Measurements from ENCODE around the gene B3GNT5.

The B3GNT5 gene

DNA sequence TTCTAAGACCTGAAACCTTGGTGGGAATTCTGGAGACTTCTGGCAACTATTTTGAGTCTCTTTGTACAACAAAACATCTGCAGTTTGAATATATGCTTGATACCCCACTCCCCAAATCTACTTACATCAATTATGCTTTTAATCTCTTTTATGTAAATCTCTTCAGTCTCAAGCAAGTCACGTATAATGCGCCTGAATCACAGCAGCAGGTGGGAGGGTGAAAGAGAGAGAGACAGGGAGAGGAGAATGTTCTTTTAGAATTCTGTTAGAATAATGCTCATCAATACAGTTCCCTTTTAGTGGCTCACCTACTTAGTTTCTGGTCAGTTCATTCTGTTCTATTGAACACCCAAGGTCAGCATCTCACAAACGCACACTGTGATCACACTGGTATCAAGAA is 22.2 kb upstream of the B3GNT5 start:
- no peak for DNase-seq

DNA sequence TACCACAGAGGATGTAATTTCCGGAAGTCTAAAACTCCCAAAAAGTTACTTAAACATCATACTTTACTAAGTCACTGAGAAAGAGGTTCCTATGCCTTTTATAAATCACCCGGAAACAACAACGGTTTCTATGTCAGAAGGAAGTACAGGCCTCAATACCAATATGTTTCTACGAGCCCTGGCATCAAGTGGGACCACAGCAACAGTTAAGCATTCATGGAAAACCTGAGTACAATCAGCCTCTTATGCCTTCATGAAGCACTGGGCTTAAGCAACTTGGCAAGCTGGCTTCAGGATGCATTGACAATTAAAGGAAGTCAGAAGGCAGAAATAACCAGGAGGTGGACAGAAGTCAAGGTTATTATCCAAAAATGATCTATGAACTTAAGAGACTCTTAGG is 19.1 kb upstream of the B3GNT5 start:
- no peak for DNase-seq

DNA sequence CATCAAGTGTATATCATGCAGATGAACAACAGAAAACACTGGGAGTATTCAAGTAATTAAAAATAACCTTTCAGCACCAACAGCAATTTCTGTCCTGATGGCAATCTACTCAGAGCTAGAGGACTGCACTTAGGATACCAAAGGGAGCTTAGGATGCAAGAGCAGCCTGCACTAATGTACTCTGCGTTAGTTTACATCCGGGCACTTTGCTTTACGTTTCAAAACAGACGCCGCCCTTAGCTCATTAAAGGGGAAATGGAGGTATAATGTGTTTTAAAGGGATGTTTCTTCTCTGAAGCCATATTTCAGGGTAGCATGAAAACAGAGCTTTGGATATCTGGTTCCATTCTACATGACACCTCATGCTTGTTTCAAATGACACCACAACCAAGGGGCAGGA is 14.0 kb upstream of the B3GNT5 start:
- no peak for DNase-seq

DNA sequence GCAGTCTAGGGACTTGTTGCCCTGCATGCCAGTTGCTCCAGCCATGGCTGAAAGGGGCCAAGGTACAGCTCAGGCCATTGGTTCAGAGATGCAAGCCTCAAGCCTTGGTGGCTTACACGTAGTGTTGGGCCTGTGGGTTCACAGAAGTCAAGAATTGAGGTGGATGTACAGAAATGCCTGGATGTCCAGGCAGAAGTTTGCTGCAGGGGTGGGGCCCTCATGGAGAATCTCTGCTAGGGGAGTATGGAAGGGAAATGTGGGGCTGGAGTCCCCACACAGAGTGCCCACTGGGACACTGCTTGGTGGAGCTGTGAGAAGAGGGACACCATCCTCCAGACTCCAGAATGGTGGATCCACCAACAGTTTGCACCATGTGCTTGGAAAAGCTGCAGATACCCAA is 10.6 kb upstream of the B3GNT5 start:
- DNase-seq = no peak

DNA sequence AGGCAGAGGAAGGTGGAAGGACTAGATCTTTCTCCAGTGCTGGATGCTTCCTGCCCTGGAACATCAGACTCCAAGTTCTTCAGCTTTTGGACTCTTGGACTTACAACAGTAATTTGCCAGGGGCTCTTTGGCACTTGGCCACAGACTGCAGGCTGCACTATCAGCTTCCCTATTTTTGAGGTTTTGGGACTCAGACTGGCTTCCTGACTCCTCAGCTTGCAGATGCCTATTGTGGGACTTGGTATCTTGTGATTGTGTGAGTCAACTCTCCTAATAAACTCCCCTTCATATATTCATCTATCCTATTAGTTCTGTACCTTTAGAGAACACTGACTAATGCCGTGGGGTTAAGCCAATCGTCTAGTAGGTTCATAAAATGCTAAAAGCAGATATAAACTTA is 8.8 kb upstream of the B3GNT5 start:
- DNase-seq = no peak

DNA sequence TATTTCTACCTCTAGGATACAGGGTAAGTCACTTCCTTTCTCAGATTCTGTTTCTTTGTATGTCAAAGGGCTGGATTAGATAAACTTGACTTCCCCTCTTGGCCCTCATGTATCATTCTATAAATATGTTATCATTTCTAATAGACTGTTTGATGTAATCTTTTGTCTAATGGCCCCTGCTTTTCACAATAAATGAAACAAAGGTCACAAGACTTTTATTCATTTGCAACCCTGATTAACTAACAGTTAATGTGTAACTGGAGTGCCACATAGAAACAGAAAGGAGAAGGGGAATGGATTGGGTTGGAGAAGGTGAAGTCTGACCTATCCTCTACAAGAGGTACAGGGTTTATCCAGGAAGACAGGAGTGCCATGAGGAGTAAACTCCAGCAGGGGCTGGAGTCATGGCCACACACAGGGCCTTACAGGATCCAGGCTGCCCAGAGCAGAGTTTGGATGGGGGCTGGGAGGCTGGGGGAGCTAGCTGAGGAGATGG is 8.0 kb upstream of the B3GNT5 start:
- no peak for DNase-seq

DNA sequence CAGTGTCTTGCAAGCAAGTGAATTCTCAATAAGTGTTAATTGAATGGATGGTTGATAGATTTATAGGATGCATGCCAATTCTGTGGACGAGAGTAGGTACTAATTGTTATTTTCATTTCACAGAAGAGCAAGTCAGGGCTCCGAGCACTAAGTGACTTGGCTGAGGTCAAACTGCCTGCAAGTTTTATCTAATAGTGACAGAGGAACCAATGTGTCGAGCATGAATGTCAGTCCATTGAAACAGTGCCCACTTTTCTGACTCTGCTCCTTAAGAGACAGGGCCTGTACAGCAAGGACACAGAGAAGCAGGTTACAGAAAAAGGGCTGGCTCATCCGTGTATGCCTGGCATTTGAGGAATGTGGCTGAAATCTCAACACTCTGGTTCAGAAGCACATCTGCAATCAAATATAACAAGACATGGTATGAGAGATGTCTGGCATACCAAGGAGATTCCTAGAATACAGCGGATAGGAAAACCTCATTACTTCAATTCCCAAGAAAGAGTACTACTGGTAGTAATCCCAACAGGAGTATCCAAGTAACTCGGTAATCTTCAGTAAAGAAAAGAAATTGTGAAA is 6.0 kb upstream of the B3GNT5 start:
- no peak for DNase-seq

DNA sequence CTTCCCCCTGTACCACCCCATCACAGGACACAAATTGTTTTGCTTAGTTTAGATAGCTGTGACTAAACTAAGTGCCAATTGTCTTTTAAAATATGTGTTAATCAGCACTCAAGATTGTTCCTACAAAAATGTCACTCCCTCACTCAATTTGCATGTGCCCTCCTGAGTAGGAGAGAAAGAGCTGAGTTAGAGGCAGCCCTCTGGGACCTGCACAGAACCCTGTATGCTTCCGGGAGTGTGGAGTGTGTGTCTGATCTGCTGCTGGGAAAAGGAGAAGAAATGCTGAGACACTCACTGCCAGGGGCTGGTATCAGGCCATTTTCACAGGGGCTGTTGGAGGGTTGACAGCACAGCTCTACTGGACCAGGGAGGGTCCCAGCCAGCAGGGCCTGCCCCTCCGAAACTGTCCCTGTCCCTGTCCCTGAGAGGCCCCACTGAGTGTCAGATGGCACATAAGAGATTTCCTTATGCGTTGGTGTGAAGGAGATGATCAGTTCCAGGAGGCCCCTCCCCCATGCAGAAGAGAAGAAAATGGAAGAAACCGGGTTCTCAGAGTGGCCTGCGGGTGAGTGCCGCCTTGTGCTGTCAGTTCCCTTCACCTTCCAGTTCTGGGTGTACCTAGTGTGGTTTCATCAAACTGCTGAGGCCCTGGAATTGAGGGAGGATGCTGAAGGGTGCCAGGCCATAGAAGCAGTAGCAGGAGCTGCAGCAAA is 3.9 kb upstream of the B3GNT5 start:
- DNase-seq = no peak

DNA sequence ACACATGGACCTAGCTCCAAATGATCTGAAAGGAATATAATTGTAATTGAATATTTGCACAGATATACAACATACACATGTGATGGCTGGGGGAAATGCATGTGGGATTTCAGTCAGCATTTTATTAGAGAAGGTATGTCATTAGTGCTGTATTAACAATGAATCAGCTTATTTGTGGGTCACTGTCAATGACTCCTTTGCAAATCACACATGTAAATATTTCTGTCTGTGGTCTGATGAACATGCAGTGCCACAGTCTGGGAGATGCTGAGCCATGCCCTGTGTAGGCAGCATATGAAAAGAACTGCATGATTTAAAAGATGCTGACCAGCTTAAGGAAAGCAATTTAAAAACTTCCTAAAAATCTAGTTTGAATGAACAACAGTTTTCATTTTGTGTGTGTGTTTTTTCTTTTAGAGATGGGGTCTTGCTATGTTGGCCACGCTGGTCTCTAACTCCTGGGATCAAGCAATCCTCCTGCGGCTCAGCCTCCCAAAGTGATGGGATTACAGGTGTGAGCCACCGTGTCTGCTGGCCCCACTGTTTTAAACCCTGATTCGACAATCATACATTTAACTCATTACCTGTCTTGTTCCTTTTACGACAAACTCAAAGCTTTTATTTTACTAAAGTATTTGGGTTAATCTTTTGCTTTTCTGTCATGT is 803 bp upstream of the B3GNT5 start:
- DNase-seq = no peak

DNA sequence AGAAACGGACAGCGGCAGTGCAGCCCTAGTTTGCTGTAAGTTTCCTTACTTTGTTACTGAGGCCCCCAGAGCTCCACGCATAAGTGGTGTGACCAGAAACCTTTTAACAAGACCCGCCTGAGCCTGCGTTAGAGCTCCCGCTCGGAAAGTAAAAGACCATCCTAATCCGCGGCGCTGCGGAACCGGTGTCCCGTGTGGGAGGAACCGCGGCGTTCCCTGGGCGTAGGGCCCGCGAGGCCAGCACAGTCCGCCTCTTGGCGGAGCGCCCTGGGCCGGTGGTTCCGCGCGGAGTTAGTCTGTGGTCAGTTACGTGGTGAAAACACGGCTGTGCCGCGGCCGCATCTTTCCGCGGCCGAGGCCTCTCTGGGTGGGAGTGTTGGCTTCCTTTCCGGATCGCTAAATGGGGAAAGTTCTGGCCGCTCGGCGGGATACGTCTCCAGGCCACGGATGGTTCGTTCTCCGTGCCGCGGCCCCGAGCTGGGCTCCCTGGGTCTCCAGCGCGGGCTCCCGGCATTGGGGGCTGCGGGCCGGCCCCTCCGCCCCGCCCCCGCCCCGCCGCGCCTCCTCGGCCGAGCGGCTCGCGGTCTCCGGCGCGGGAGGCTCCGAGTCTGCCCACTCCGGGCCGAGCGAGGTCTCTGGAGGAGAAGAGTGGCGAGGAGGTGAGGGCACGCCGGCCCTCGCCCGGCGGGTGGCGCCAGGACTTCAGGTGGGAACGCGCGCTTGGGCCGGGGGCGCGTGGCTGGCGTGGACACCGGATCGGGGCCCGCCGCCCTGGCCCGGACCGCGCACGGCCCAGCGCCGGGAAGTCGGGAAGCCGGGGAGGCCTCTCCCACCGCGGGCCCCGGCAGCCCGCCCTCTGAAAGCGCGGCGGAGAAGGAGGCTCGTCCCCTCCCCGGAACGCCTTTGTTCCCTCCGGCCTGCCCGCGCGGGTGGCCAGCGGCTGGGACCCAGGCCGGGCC is 754 bp downstream of the B3GNT5 start:
- DNase-seq = no peak

DNA sequence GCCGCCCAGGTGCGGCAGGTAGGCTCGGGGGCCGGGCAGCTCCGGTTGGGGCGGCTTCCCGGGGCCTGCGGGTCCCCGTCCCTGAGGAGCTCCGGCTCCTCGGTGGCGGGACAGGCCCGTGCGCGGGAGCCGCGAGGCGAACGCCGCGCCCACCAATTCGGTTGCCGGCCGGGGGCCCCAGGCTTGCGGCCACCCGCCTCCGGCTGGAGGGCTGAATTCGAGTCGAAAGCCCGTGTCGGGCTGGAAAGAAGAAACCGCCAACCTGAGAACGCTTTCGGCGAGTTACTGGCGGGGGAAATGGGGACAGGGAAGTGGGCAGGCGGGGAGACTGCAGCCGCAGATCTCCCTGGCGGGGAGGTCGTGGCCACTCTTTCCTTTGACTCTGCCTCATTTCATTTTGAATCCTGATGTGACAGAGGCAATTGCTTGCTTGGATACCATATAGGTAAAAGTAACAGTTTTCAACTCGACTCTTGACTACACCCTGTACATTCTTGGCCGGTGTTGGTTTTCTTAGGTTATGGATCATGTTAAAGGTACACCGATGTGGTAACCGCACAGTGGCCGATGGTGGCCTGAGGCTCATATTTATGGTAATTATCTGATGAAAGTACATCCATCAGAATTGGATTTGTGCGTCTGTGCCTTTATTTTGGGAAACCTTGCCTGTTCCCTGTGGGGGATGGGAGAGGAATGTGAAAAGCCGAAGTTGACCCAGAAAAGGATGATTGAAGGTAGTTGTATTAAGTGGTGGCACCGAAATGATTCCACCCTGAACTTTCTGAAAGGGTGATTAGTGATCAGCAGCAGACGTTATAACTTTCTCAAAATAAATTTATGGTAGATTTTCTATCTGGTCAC is 1.7 kb downstream of the B3GNT5 start:
- no peak for DNase-seq

DNA sequence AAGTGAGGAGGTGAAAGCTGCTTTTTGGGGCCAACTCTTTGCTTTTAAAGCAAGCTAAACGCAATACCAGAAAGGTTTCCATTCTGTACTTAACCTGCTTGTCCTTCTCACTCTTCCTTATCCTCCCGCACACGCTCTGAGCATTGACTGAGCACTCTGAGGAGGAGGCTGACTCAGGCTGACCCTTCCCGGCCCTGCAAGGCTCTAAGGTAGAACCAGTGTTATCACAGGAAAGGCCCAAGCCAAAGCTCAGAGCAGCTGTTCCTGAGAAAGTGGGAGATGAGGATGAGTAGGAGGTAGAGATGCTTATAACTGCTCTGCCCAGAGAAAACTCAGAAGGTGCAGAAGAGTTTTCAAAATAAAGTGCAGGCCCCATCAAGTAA is 2.3 kb downstream of the B3GNT5 start:
- no peak for DNase-seq

DNA sequence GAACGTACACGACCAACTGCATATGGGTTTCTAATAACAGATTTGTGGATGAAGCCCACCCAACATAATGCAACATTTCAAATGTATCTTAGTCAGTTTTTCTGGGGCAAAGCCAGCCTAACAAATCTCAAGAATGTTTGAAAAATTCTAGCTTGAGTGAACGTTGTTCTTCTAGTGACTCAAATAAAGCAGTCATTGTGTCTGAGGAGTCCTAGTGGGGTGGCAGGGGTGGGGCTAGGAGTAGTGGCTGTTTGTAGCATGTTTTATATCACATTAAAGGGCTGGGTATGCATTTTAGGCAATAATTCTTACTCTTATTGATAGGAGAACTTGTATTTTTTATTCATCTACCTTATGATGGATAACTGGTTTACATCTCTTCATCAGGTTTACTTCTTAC is 6.0 kb downstream of the B3GNT5 start:
- no peak for DNase-seq

DNA sequence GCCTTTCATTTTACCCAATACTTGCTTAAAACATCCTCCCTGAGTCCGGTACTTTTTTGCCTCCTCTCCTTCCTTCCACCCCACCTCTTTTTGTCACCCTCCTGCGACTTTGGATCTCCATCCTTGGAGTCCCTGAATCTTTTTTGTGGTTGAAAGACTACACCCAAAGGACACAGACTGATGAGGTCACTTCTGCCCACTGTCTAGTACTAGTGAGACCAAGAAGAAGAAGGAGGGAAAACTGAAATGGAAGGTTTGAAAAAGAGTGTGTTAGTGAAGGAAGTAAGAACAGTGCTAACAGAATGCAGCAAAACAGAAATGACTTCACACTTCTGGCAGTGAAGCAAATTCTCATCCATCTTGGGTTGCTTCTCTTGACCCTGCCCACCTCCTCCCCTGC is 6.6 kb downstream of the B3GNT5 start:
- no peak for DNase-seq

DNA sequence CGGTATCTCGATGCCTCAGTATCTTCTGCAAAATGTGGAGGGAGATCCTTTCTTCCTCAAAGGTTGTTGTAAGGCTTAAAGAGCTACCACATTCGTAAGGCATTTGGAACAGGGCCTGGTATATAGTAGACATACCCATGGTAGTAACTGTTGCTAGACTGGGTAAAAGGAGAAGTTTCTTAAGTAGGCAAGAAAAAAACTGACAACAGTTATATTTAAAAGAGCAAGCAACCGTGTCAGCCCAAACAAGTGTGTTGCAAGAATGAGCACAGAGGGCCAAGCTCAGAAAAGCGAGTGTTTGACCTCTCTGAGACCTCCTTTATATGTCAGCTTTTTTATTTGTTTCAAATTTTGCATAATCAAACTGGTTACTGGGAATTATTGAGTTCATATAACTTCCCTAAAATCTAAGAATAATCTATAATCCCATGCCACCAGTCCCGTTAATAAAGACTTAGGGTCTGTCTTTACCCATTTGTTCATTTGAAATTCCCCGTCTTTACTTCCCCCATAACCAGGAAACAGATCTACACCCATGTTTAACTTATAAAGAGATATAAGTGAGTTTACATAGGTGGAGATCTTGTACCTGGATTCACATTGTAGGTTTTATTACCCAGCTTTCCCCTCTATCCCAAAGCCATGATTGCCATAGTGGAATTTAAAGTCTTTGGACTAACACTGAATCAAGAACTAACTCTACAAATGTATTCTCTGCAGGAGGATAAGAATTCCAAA is 7.3 kb downstream of the B3GNT5 start:
- DNase-seq = no peak

DNA sequence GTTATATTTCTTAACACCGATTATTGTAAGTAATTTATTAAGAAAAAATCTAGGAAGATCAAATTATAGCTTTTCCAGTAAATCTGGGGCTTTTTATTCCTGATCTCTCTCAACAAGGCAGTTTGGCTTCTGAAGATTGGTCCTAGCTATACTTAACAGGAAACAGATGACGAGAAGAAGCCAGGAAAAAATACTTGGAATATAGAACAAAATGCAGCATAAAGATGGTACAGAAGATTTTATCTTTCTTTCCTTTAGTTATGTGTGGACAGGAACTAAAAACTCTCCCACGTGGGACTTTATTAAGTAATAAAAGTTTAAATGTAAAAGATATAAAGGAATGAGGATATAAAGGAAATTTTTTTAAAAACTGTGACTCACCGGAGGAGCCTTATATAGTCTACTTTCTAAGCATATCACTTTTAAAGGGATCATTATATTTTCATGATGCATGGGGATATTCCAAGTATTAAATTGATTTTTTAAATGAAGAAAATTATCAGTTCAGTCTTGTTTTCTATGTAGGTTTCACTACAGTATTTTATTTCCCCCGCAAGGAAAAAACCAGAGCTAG is 8.2 kb downstream of the B3GNT5 start:
- DNase-seq = no peak

DNA sequence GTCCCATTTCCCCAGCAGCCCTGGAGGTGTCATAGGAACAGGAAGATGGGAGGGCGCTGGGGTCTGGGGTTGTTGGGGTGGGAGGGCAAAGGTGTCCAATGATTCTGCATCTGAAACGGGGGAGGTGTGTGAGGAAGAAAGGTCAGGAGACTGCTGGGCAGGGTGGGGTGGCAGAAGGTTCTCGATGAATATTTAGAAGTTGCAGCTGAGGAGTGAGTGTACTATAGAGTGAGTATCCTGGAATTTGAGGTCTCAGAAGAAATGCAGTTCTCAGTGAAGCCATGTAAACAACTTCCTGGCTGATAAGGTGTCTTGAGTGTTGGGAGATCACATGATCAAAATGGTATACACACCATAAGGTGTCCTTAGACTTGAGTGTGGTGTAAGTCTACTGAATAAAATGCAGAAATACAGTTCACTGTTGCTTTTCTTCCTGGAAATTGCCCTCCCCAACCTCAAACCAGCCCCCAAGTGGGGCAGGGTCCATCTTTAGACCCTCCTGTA is 9.9 kb downstream of the B3GNT5 start:
- DNase-seq = no peak

DNA sequence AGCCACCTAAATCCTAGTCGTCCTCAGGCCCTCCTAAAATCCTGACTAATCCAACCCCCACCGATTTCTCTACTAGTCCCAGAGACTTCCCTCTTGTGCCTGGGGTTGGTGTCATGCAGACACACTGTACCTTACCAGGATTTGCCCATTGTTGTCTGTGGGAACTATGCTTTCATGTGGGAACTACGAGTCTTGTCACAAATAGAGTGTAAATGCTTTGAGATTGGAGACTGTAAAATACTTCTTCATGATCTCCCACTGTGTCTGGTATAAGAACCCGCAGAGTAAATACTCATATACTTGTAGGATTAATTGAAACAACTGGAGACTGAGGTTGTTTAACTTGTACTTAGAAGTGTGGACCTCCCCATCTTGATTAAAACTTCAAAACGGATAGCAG is 11.2 kb downstream of the B3GNT5 start:
- DNase-seq = no peak

DNA sequence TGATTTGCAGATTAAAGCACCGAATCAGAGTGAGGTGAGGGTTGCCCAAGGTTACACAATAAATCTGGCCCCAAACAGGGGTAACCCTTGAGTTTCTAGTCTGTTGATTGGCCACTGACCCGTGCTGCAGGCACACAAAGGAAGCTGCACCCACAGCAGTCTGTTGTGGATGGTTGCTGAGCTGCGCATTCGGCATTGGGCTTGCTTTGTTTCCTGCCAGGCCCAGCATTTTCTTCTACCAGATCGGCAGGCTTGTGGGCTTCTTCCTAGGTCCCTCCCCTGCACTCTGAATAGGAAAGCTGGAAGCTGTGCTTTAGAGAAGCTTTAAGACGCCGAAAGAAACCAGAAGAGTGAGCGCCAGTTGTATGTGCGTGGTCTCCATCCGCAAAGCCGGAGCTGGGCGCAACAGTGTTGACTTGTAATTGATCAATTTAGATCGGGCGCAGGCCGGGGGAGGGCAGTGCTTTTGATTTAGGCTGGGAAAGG is 12.1 kb downstream of the B3GNT5 start:
- DNase-seq = no peak

DNA sequence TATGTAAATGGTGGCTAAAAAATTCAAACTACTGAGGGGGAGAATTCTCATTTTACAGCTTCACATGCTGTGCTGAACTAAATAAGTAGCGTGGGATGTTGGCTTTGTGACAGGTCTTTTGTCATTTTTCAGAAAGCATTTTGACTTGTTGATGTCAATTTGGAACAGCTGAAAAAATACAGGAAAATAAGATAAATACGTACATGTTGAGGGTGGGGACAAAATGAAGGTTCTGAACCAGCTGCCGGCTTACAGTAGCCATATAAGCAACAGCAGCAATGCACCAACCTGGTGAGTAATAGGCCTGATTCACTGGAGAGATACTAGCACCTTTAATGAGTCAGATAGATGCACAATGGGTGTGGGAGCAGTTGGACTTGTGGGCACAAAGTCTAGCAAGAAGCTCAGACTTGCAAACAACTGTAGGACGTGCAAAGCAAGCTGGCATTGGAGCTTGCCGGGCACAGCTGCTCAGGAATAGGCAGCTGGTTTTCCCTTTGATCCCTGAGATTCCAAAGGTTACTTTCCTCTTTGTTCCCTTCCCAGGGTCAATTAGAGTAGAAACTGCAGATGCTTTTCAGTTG is 12.9 kb downstream of the B3GNT5 start:
- no peak for DNase-seq

All from NCI-H2227 treated with DMSO at 0.1 percent for 48 hours (cell line).